A549 (cell line): Measurements from ENCODE around the gene NFATC2. TPM values are rescaled to one million over a fixed set of nuclear protein-coding genes. Genes with fewer than 3 reads are reported as not detected.

Experiments
- ATAC-seq, 2 experiments: fragments of 200-7000 bp in 1 of 2; fragments of >200 bp in 1 of 2; cut with Nextera tagmentation in 1 of 2; cut with Tn5 transposase in 1 of 2; 3 replicates each; pipeline versions ENCODE4 v1.8.0 to v1.9.1; 2018 to 2020; ENCODE audit warnings: mild to moderate bottlenecking in 1 of 2, moderate library complexity in 1 of 2
- CTCF ChIA-PET: fragments of 300-600 bp; sonication (Branson Sonifier 250); formaldehyde crosslinking; extraction: SDS; loops from one replicate; lab custom pipeline; 2021; ENCODE audit warnings: antibody characterized with exemption, inconsistent platforms; lab: Yijun Ruan, JAX
- POLR2A ChIA-PET: fragments of 350-600 bp; formaldehyde crosslinking; extraction: SDS; loops from one replicate; lab custom pipeline; 2021; ENCODE audit warnings: antibody characterized with exemption, inconsistent platforms; lab: Yijun Ruan, JAX
- DNase-seq, 2 experiments: peaks; one replicate each; pipeline versions ENCODE4 v3.0.0 to v3.0.0-alpha.2; 2011 to 2016; ENCODE audit warnings: low read depth in 1 of 2, low spot score in 1 of 2
- FAIRE-seq: peaks from 2 replicates; lab custom pipeline; 2011; peaks lifted over from hg19 to GRCh38; lab: Jason Lieb, UNC
- H3K27ac ChIP-seq, 2 experiments: fragments of >200 bp; sonication (Bioruptor Twin); formaldehyde crosslinking; 3 replicates each; pipeline ENCODE4 v1.5.1; 2016 to 2017
- H3K4me1 ChIP-seq: fragments of >200 bp; sonication (Bioruptor Twin); formaldehyde crosslinking; 3 replicates; pipeline ENCODE4 v1.6.1; 2016
- H3K4me2 ChIP-seq: fragments of >200 bp; sonication (Bioruptor Twin); formaldehyde crosslinking; 3 replicates; pipeline ENCODE4 v1.6.1; 2016
- H3K4me3 ChIP-seq: fragments of >200 bp; sonication (Bioruptor Twin); formaldehyde crosslinking; 3 replicates; pipeline ENCODE4 v1.5.1; 2016
- H3K9me3 ChIP-seq: fragments of >200 bp; sonication (Bioruptor Twin); formaldehyde crosslinking; 3 replicates; pipeline ENCODE4 v1.6.1; 2016
- BHLHE40 ChIP-seq: IDR thresholded peaks from 2 replicates; pipeline ENCODE4 v1.6.1; 2012; ENCODE audit warnings: low read depth, low read length, inconsistent platforms
- CHD2 ChIP-seq: fragments of 150-350 bp; IDR thresholded peaks from 2 replicates; pipeline ENCODE4 v1.6.1; 2014; ENCODE audit warnings: low read length; ENCODE audit not compliant: partially characterized antibody
- FOXS1 ChIP-seq: fragments of 250-450 bp; sonication (Bioruptor Pico); IDR thresholded peaks from 2 replicates; pipeline ENCODE4 v1.5.0; 2020; ENCODE audit warnings: mild to moderate bottlenecking, moderate library complexity
- GATA3 ChIP-seq: IDR thresholded peaks from 2 replicates; pipeline ENCODE4 v1.6.1; 2012; ENCODE audit warnings: borderline replicate concordance
- HDAC2 ChIP-seq: fragments of 200-600 bp; sonication (generic); IDR thresholded peaks from 2 replicates; pipeline ENCODE4 v1.6.1; 2016
- HOXB13 ChIP-seq: fragments of 250-450 bp; sonication (Bioruptor Pico); IDR thresholded peaks from 2 replicates; pipeline ENCODE4 v1.5.0; 2020; ENCODE audit warnings: low read depth, mild to moderate bottlenecking, moderate library complexity
- HOXB5 ChIP-seq: fragments of 250-450 bp; sonication (Bioruptor Pico); IDR thresholded peaks from 2 replicates; pipeline ENCODE4 v1.5.0; 2020; ENCODE audit warnings: mild to moderate bottlenecking, moderate library complexity
- JUN ChIP-seq, 2 experiments: fragments of >200 bp; sonication (Bioruptor Twin); formaldehyde crosslinking; IDR thresholded peaks; 2 replicates in 1 of 2; 3 replicates in 1 of 2; pipeline ENCODE4 v1.6.1; 2016 to 2017
- JUNB ChIP-seq: fragments of >200 bp; sonication (Bioruptor Twin); formaldehyde crosslinking; IDR thresholded peaks from 2 replicates; pipeline ENCODE4 v1.6.1; 2016
- KDM1A ChIP-seq: fragments of 200-600 bp; sonication (generic); IDR thresholded peaks from 2 replicates; pipeline ENCODE4 v1.6.1; 2016; ENCODE audit warnings: low read depth, mild to moderate bottlenecking
- KDM5A ChIP-seq: fragments of 200-600 bp; sonication (generic); IDR thresholded peaks from 2 replicates; pipeline ENCODE4 v1.6.1; 2016; ENCODE audit warnings: antibody characterized with exemption, mild to moderate bottlenecking
- NFE2L2 ChIP-seq: fragments of 150-350 bp; conservative IDR thresholded peaks from 2 replicates; pipeline ENCODE4 v1.6.1; 2014; ENCODE audit warnings: low read length
- NPAS2 ChIP-seq: fragments of 250-450 bp; sonication (Bioruptor Pico); IDR thresholded peaks from 2 replicates; pipeline ENCODE4 v1.8.0; 2022; ENCODE audit warnings: mild to moderate bottlenecking, moderate library complexity, borderline replicate concordance
- NR3C1 ChIP-seq: fragments of >200 bp; sonication (Bioruptor Twin); formaldehyde crosslinking; IDR thresholded peaks from 3 replicates; pipeline ENCODE4 v1.6.1; 2017
- PHF8 ChIP-seq: fragments of 200-600 bp; sonication (generic); IDR thresholded peaks from 2 replicates; pipeline ENCODE4 v1.6.1; 2016; ENCODE audit warnings: low read depth, mild to moderate bottlenecking, antibody characterized with exemption, moderate library complexity, borderline replicate concordance
- POLR2AphosphoS2 ChIP-seq: conservative IDR thresholded peaks from 2 replicates; pipeline ENCODE4 v1.6.1; 2012; ENCODE audit warnings: low read length, improper control_type of control experiment, inconsistent platforms
- RFX5 ChIP-seq: fragments of 450-650 bp; IDR thresholded peaks from 2 replicates; pipeline ENCODE4 v1.7.1; 2014; ENCODE audit warnings: antibody characterized with exemption, mild to moderate bottlenecking, moderate library complexity
- SREBF2 ChIP-seq: fragments of 450-650 bp; IDR thresholded peaks from 2 replicates; pipeline ENCODE4 v1.6.1; 2014; ENCODE audit warnings: mild to moderate bottlenecking, moderate library complexity
- TP53 ChIP-seq: fragments of 250-450 bp; sonication (Bioruptor Pico); IDR thresholded peaks from 2 replicates; pipeline ENCODE4 v1.5.0; 2021; ENCODE audit warnings: mild to moderate bottlenecking, moderate library complexity
- ZFP36 ChIP-seq: fragments of 450-650 bp; IDR thresholded peaks from 2 replicates; pipeline ENCODE4 v1.6.1; 2014; ENCODE audit warnings: borderline replicate concordance; ENCODE audit not compliant: partially characterized antibody
- ZSCAN20 ChIP-seq: fragments of 250-450 bp; sonication (Bioruptor Pico); IDR thresholded peaks from 2 replicates; pipeline ENCODE4 v1.8.0; 2022; ENCODE audit warnings: mild to moderate bottlenecking, moderate library complexity
- WGBS: methylation state at CpG from one replicate; pipeline ENCODE4 v1.1.6; 2017; ENCODE audit errors: missing lambda C conversion rate; 5-methylcytosine and 5-hydroxymethylcytosine counted together
- polyA plus RNA-seq, 4 experiments: library from polyadenylated mRNA; depleted of rRNA in 3 of 4; stranded (reverse); fragments of >200 nt; fragmentation: RNase III in 1 of 4; extraction: RNeasy Plus Mini Kit Qiagen cat#74134 plus additional on column Dnase treatment in 1 of 4; gene quantifications; 2 replicates in 3 of 4; 3 replicates in 1 of 4; pipeline ENCODE4 v1.2.3, GENCODE V29; 2011 to 2017
- TF ChIP-seq, protein P1 (sequence below): fragments of >200 bp; sonication (Bioruptor Twin); formaldehyde crosslinking; IDR thresholded peaks from 3 replicates; pipeline ENCODE4 v1.6.1; 2016
- TF ChIP-seq, protein P2 (sequence below): IDR thresholded peaks from 2 replicates; pipeline ENCODE4 v1.6.1; 2012
- TF ChIP-seq, protein P3 (sequence below): IDR thresholded peaks from 2 replicates; pipeline ENCODE4 v1.6.1; 2012; ENCODE audit warnings: low read depth, borderline replicate concordance

The NFATC2 gene
- polyA plus RNA-seq, 2 of the 4 experiments (the other 2 are of a cell fraction) = 0.75 to 1.6 TPM

DNA sequence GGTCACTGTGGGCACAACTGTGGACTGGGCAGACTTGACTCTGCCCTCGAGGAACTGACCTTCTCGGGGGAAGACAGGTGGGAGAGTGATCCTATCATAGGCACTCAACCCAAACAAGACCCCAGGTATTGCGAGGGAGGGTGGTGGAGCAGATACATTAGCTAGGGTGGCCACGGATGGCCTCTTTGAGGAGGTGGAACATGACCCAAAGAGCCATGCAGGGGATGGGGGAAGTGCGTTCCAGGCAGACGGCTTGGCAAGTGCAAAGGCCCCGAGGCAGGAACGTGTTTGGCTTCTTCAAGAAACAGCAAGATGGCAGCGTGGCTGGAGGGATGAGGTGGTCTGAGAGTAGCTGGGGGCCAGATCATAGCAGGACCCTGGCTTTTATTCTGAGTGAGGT lies 167.6 kb downstream of the NFATC2 start (continued):
- TF ChIP-seq, protein P1, sequence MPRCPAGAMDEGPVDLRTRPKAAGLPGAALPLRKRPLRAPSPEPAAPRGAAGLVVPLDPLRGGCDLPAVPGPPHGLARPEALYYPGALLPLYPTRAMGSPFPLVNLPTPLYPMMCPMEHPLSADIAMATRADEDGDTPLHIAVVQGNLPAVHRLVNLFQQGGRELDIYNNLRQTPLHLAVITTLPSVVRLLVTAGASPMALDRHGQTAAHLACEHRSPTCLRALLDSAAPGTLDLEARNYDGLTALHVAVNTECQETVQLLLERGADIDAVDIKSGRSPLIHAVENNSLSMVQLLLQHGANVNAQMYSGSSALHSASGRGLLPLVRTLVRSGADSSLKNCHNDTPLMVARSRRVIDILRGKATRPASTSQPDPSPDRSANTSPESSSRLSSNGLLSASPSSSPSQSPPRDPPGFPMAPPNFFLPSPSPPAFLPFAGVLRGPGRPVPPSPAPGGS = no peak
- TF ChIP-seq ZSCAN20 (CRISPR knock-in tag) (no peak), CHD2 (no peak), FOXS1 (CRISPR knock-in tag) (no peak), SREBF2 (no peak), NR3C1 (no peak)

DNA sequence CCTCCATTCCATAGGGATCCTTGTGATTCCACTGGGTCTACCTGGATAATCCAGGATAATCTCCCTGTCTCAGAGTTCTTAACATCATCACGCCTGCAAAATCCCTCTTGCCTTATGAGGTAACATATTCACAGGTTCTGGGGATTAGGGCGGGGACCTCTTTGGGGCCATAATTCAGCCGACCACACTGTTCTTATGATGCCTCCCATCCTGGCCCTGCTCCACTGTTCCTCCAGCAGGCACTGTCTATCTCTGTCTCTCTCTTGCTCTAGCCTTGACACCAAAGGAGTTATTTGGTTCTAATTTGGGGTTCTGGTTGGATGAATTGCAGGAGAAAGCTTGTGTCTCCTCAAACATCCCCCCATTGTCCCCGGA lies 168.1 kb downstream of the NFATC2 start:
- CTCF ChIA-PET = interaction anchor here (0.7 to 15.4 kb wide), 3 partner anchors 11 to 686 kb away, joined by 3 to 171 read pairs (median 13); no protein-coding TSS in a partner anchor
- ATAC-seq (no peak), DNase-seq (no peak), FAIRE-seq (no peak)
- no peak overlapping the region for H3K4me3 ChIP-seq
- no peak overlapping the region; a peak in 1 of 6 replicates for H3K27ac ChIP-seq
- POLR2A ChIA-PET = no interaction called here
- no peak for TF ChIP-seq JUN (IDR thresholded peaks at IDR 0.05)
- no peak for TF ChIP-seq KDM1A
- no peak for TF ChIP-seq HDAC2
- TF ChIP-seq, protein P2, sequence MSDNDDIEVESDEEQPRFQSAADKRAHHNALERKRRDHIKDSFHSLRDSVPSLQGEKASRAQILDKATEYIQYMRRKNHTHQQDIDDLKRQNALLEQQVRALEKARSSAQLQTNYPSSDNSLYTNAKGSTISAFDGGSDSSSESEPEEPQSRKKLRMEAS = no peak
- TF ChIP-seq ZFP36 = no peak
- TF ChIP-seq POLR2AphosphoS2 = no peak
- TF ChIP-seq PHF8 = no peak
- no peak for TF ChIP-seq GATA3
- TF ChIP-seq RFX5 = no peak
- TF ChIP-seq SREBF2 = no peak
- no peak for TF ChIP-seq KDM5A
- TF ChIP-seq HOXB13 (CRISPR knock-in tag) = no peak
- TF ChIP-seq FOXS1 (CRISPR knock-in tag) = no peak
- H3K9me3 ChIP-seq = no peaks in the 10 kb centered on the region
- H3K4me2 ChIP-seq = no peak overlapping the region
- 0 out of 3 replicates have a peak, but pooled peaks cover 7% of the 10 kb centered on the region for H3K4me1 ChIP-seq
- 75% methylated on average over 4 of the region's 4 CpGs for WGBS

DNA sequence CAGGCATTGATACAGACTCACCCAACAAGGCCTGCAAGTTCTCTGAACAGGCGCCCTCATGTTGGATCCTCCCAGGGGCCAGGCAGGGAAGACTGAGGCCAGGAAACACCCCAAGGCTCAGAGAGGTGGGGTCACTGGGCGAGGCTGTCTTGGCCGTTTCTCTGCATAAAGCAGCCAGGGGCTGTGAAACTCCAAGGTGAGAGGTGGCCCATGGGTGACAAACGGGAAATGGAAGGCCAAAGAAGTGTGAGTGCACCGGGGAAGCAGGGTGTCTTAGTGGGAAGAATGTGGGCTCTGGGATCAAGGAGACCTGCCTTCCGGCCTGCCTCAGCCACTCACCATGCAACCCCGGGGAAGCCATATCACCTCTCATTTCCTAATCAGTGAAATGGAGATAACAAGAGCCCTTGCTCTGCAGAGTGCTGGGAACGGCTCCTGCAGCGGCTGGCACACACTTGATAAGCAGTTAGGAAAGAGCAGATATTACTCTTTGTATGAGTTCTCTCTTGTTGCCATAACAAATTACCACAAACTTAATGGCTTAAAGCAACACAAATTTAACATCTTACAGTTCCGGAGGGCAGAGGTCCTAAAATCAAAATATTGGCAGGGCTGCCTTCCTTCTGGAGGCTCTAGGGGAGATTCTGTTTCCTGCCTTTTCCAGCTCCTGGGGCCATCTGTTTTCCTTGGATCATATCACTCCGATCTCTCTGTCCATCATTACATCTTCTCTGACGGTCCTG lies 168.6 kb downstream of the NFATC2 start:
- WGBS = 74% methylated on average over 12 of the region's 12 CpGs
- Histone ChIP-seq H3K4me2 (no peak overlapping the region), H3K27ac (peak overlapping the region in 1 of 2 experiments; percentile 25; a peak in 1 of 6 replicates), H3K9me3 (no peaks in the 10 kb centered on the region), H3K4me1 (0 out of 3 replicates have a peak, but pooled peaks cover 7% of the 10 kb centered on the region), H3K4me3 (no peak overlapping the region)
- ChIA-PET POLR2A (no interaction called here), CTCF (interaction anchor here (0.7 to 15.4 kb wide), 8 partner anchors 12 to 687 kb away, joined by 3 to 171 read pairs (median 5); no protein-coding TSS in a partner anchor)
- FAIRE-seq (no peak), ATAC-seq (no peak), DNase-seq (no peak)
- TF ChIP-seq BHLHE40 (no peak), TP53 (no peak), NR3C1 (no peak), HOXB5 (CRISPR knock-in tag) (no peak)
- TF ChIP-seq, protein P3, sequence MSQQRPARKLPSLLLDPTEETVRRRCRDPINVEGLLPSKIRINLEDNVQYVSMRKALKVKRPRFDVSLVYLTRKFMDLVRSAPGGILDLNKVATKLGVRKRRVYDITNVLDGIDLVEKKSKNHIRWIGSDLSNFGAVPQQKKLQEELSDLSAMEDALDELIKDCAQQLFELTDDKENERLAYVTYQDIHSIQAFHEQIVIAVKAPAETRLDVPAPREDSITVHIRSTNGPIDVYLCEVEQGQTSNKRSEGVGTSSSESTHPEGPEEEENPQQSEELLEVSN = no peak

DNA sequence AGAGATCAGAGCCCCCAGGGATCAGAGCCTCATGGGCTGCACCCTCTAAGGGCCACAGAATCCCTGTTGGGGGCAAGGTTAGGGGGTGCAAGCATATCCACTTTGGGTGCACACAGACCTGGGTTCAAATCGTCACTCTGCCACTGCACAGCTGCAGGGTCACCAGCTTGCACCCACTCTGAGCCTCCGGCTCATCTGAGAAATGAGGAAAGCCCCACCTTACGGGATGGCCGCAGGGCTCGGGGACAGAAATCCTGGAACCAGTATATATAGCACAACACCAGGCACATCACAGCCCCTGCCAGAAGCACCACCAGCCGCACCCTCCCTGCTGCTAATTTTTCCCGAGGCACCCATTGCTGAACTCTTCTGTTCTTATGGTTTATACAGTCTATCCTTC lies 169.6 kb downstream of the NFATC2 start:
- Histone ChIP-seq H3K9me3 (no peaks in the 10 kb centered on the region), H3K4me3 (no peak overlapping the region), H3K27ac (peak overlapping the region in 1 of 2 experiments; percentile 74; a peak in 4 of 6 replicates), H3K4me2 (no peak overlapping the region), H3K4me1 (peaks cover 9% of the 10 kb centered on the region; the same call in 1 of the 3 replicates)
- ATAC-seq (no peak), FAIRE-seq (no peak), DNase-seq (no peak)
- POLR2A ChIA-PET = no interaction called here
- WGBS = 48% methylated on average over 7 of the region's 7 CpGs
- TF ChIP-seq NFE2L2 (no peak), NPAS2 (CRISPR knock-in tag) (no peak), JUNB (no peak)
- CTCF ChIA-PET = interaction anchor here (0.6 to 15.4 kb wide), 51 partner anchors 8 to 711 kb away, joined by 3 to 171 read pairs (median 4); no protein-coding TSS in a partner anchor
